Amygdala (tissue), 56 donors: Measurements from ENCODE around the gene OR6Q1.

Source experiments
- DNase-seq, 56 donors: peaks; one replicate each; lab custom pipeline; 2025; lab: John Stamatoyannopoulos, UW

The OR6Q1 gene

GRCh38 chr11:58055806-58056401, 25.2 kb downstream of the OR6Q1 start:
- no peak for DNase-seq

GRCh38 chr11:58057481-58057880, 26.7 kb downstream of the OR6Q1 start:
- no peak for DNase-seq

GRCh38 chr11:58058276-58059006, 27.7 kb downstream of the OR6Q1 start:
- no peak for DNase-seq

GRCh38 chr11:58059007-58059350, 28.2 kb downstream of the OR6Q1 start:
- DNase-seq: no peak

- DNase-seq: no peak
These were observed 29.8 kb downstream of the OR6Q1 start for GRCh38 chr11:58060535-58060934.

- no peak for DNase-seq
These were observed 30.4 kb downstream of the OR6Q1 start for GRCh38 chr11:58060939-58061672.

GRCh38 chr11:58061813-58062212, 31.1 kb downstream of the OR6Q1 start:
- DNase-seq: no peak

GRCh38 chr11:58067685-58068084, 36.9 kb downstream of the OR6Q1 start:
- DNase-seq: no peak

- no peak for DNase-seq
These were observed 37.9 kb downstream of the OR6Q1 start for GRCh38 chr11:58068655-58069054.

- DNase-seq: no peak
These were observed 39.8 kb downstream of the OR6Q1 start for GRCh38 chr11:58070585-58070984.

- no peak for DNase-seq
These were observed 45.0 kb downstream of the OR6Q1 start for GRCh38 chr11:58075781-58076180.
